ENCODE results near the gene MS4A12. TPM values are rescaled to one million over a fixed set of nuclear protein-coding genes. Genes with fewer than 3 reads are reported as not detected.
"Not testable (repeated sequence)": the region's sequence is repeated elsewhere in the genome, so short reads cannot be mapped to it uniquely, and the experiment has no call there.

Gene MS4A12
- total RNA-seq, 1 experiment from 2014 or later: not detected

- in situ Hi-C loops (cut with HindIII; ENCODE audit: low pct_unique_long_range_greater_than_20kb, low sequenced_read_pairs): not testable (repeated sequence)
These were observed 17.6 kb downstream of the MS4A12 start for GRCh38 chr11:60510209-60510608.

GRCh38 chr11:60511393-60511792 lies 18.8 kb downstream of the MS4A12 start:
- in situ Hi-C loops (cut with HindIII; ENCODE audit: low pct_unique_long_range_greater_than_20kb, low sequenced_read_pairs): no loop called here
- Histone ChIP-seq H3K9me3 (ENCODE audit: control insufficient read depth, insufficient read depth, low read depth, low read length) (no peaks in the 10 kb centered on the region), H3K36me3 (ENCODE audit: control insufficient read depth, insufficient read depth, low read length) (no peaks in the 10 kb centered on the region), H3K4me3 (ENCODE audit: low read depth in 2 of 2, low read length in 2 of 2) (no peak overlapping the region), H3K4me1 (ENCODE audit: control insufficient read depth, insufficient read depth, low read length) (no peaks in the 10 kb centered on the region), H3K27ac (ENCODE audit: low read length) (no peak overlapping the region), H3K27me3 (ENCODE audit: control insufficient read depth, insufficient read depth, low read length) (no peaks in the 10 kb centered on the region; the same call in 1 of the 2 replicates)
- ChIA-PET POLR2A (no interaction called here), CTCF (no interaction called here)
- no peak for ATAC-seq
- no peak for DNase-seq (ENCODE audit: low read depth, low spot score)
- intact Hi-C loops (cut with micrococcal nuclease; ENCODE audit: unreplicated experiment): no loop called here
- no peak for TF ChIP-seq REST (IDR thresholded peaks at IDR 0.05; ENCODE audit: insufficient read depth in 1 of 2, low read depth in 2 of 2, low read length in 1 of 2)
- no peak for TF ChIP-seq CTCF (IDR thresholded peaks at IDR 0.05)
- TF ChIP-seq POLR2AphosphoS5 (IDR thresholded peaks at IDR 0.05; ENCODE audit: low read depth, low read length): no peak
- no peak for TF ChIP-seq TCF7L2 (IDR thresholded peaks at IDR 0.05; ENCODE audit: low read depth, low read length)
- TF ChIP-seq SIN3A (IDR thresholded peaks at IDR 0.05; ENCODE audit: borderline replicate concordance, insufficient read depth, low read depth, low read length): no peak
- BruUV-seq (replicated peaks): no TSS peak

More at GRCh38 chr11:60510209-60510608, 17.6 kb downstream of the MS4A12 start:
- H3K27me3 ChIP-seq (ENCODE audit: control insufficient read depth, insufficient read depth, low read length); ATAC-seq; CTCF ChIA-PET; H3K36me3 ChIP-seq (ENCODE audit: control insufficient read depth, insufficient read depth, low read length); DNase-seq (ENCODE audit: low read depth, low spot score); H3K4me1 ChIP-seq (ENCODE audit: control insufficient read depth, insufficient read depth, low read length); intact Hi-C loops (cut with micrococcal nuclease; ENCODE audit: unreplicated experiment); BruUV-seq (replicated peaks); POLR2A ChIA-PET; H3K4me3 ChIP-seq (ENCODE audit: low read depth in 2 of 2, low read length in 2 of 2); H3K27ac ChIP-seq (ENCODE audit: low read length); H3K9me3 ChIP-seq (ENCODE audit: control insufficient read depth, insufficient read depth, low read depth, low read length): not testable (repeated sequence)

GRCh38 chr11:60512651-60513225 lies 20.2 kb downstream of the MS4A12 start:
- intact Hi-C loops (cut with micrococcal nuclease; ENCODE audit: unreplicated experiment) (no loop called here), in situ Hi-C loops (cut with HindIII; ENCODE audit: low pct_unique_long_range_greater_than_20kb, low sequenced_read_pairs) (no loop called here)
- no peak overlapping the region for H3K27ac ChIP-seq (ENCODE audit: low read length)
- H3K27me3 ChIP-seq (ENCODE audit: control insufficient read depth, insufficient read depth, low read length): no peaks in the 10 kb centered on the region; the same call in 1 of the 2 replicates
- H3K4me3 ChIP-seq (ENCODE audit: low read depth in 2 of 2, low read length in 2 of 2): no peak overlapping the region
- H3K4me1 ChIP-seq (ENCODE audit: control insufficient read depth, insufficient read depth, low read length): no peaks in the 10 kb centered on the region
- POLR2A ChIA-PET: interaction anchor here (0.6 kb wide), 1 partner anchor 49 kb away, joined by 15 read pairs; no protein-coding TSS in a partner anchor
- ATAC-seq (no peak), DNase-seq (ENCODE audit: low read depth, low spot score) (no peak)
- CTCF ChIA-PET: no interaction called here
- no TSS peak for BruUV-seq (replicated peaks)
- no peak for TF ChIP-seq POLR2AphosphoS5 (IDR thresholded peaks at IDR 0.05; ENCODE audit: low read depth, low read length)
- TF ChIP-seq CTCF (IDR thresholded peaks at IDR 0.05): no peak
- no peaks in the 10 kb centered on the region for H3K36me3 ChIP-seq (ENCODE audit: control insufficient read depth, insufficient read depth, low read length)
- H3K9me3 ChIP-seq (ENCODE audit: control insufficient read depth, insufficient read depth, low read depth, low read length): no peaks in the 10 kb centered on the region

All from Panc1 (cell line).